Esophagus muscularis mucosa (tissue), 4 donors: Measurements from ENCODE around the gene ZNF777. TPM values are rescaled to one million over a fixed set of nuclear protein-coding genes. Genes with fewer than 3 reads are reported as not detected.
"Not testable (repeated sequence)": the region's sequence is repeated elsewhere in the genome, so short reads cannot be mapped to it uniquely, and the experiment has no call there.

Source experiments
- DNase-seq: peaks from one replicate; pipeline ENCODE4 v3.0.0-alpha.2; 2017; ENCODE audit errors: extremely low spot score
- H3K27ac ChIP-seq, 4 donors: fragments of 200-600 bp; sonication (generic); replicated peaks in 1 of 4; 1 replicate in 3 of 4; 2 replicates in 1 of 4; pipeline ENCODE4 v1.5.1; 2016 to 2019; ENCODE audit warnings: mild to moderate bottlenecking in 1 of 4
- H3K27me3 ChIP-seq, 4 donors: fragments of 200-600 bp; sonication (generic); one replicate each; pipeline versions ENCODE4 v1.5.1 to v1.6.0; 2016 to 2019
- H3K36me3 ChIP-seq, 4 donors: fragments of 200-600 bp; sonication (generic); one replicate each; pipeline ENCODE4 v1.5.1; 2016 to 2019
- H3K4me1 ChIP-seq, 4 donors: fragments of 200-600 bp; sonication (generic); one replicate each; pipeline ENCODE4 v1.5.1; 2016 to 2019
- H3K4me3 ChIP-seq, 4 donors: fragments of 200-600 bp; sonication (generic); 1 replicate in 2 of 4; 2 replicates in 2 of 4; pipeline ENCODE4 v1.5.1; 2016 to 2019; ENCODE audit warnings: mild to moderate bottlenecking in 4 of 4, moderate library complexity in 1 of 4
- H3K9me3 ChIP-seq, 4 donors: fragments of 200-600 bp; sonication (generic); 1 replicate in 3 of 4; 2 replicates in 1 of 4; pipeline ENCODE4 v1.5.1; 2016 to 2019
- EP300 ChIP-seq: sonication (generic); formaldehyde crosslinking; IDR thresholded peaks from one replicate; pipeline ENCODE4 v1.6.1; 2017; ENCODE audit warnings: antibody characterized with exemption
- POLR2A ChIP-seq: fragments of 450-650 bp; IDR thresholded peaks from one replicate; pipeline ENCODE4 v1.6.1; 2017; ENCODE audit warnings: antibody characterized with exemption, moderate library complexity, mild to moderate bottlenecking, low read depth
- POLR2AphosphoS5 ChIP-seq, 2 donors: sonication (generic); formaldehyde crosslinking; IDR thresholded peaks; one replicate each; pipeline ENCODE4 v1.6.1; 2017; ENCODE audit warnings: antibody characterized with exemption in 2 of 2
- WGBS: methylation state at CpG from one replicate; pipeline ENCODE4 v1.1.5; 2018; 5-methylcytosine and 5-hydroxymethylcytosine counted together
- intact Hi-C: fragments of 100-400 bp; cut with DNase I; formaldehyde crosslinking; loops from one replicate; pipeline ENCODE4 v1.15.1; 2023
- total RNA-seq, 4 donors: library from RNA; depleted of rRNA; stranded (reverse); fragments of >200 nt; gene quantifications; one replicate each; pipeline versions ENCODE4 v1.1.0 to v1.2.1, GENCODE V29; 2016
- TF ChIP-seq, protein P1 (sequence below), 3 experiments: fragments of 200-600 bp in 2 of 3; fragments of 450-650 bp in 1 of 3; sonication (generic) in 2 of 3; IDR thresholded peaks; one replicate each; pipeline ENCODE4 v1.5.1; 2017 to 2019; ENCODE audit warnings: antibody characterized with exemption in 3 of 3, mild to moderate bottlenecking in 2 of 3, moderate library complexity in 1 of 3

The ZNF777 gene
- total RNA-seq, 4 donors from 2014 or later: 6.6 to 17.4 (median 13.7) TPM

DNA sequence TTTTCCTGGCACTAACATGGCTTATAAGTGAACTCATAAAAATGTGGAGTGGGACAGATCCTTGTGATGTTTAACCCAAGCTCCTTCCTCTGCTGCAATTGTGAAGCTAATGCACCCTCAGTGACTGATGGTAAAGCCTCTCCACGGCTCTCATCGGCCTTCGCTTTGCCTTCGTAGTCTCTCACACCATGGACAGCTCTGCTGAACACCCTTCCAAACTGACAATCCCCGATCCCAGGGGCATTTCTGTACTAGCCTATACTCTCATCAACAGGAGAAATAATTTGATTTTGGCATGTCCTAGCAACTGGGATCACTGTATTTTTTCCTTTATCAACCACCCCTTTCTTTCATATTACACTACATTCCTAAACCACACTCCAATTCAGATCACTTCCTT is 6.1 kb downstream of the ZNF777 start:
- Histone ChIP-seq H3K36me3 (peaks cover 45 to 72% (median 61%) of the 10 kb centered on the region in 4 donors), H3K9me3 (no peaks in the 10 kb centered on the region), H3K4me3 (no peak overlapping the region), H3K27ac (no peak overlapping the region), H3K27me3 (no peaks in the 10 kb centered on the region), H3K4me1 (peaks cover 17 to 29% (median 21%) of the 10 kb centered on the region in 4 donors)
- TF ChIP-seq POLR2AphosphoS5 (IDR thresholded peaks at IDR 0.05) (no peak), POLR2A (no peak), EP300 (no peak)
- TF ChIP-seq, protein P1, sequence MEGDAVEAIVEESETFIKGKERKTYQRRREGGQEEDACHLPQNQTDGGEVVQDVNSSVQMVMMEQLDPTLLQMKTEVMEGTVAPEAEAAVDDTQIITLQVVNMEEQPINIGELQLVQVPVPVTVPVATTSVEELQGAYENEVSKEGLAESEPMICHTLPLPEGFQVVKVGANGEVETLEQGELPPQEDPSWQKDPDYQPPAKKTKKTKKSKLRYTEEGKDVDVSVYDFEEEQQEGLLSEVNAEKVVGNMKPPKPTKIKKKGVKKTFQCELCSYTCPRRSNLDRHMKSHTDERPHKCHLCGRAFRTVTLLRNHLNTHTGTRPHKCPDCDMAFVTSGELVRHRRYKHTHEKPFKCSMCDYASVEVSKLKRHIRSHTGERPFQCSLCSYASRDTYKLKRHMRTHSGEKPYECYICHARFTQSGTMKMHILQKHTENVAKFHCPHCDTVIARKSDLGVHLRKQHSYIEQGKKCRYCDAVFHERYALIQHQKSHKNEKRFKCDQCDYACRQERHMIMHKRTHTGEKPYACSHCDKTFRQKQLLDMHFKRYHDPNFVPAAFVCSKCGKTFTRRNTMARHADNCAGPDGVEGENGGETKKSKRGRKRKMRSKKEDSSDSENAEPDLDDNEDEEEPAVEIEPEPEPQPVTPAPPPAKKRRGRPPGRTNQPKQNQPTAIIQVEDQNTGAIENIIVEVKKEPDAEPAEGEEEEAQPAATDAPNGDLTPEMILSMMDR (IDR thresholded peaks at IDR 0.05): no peak
- peak; percentile 8 for DNase-seq
- 91% methylated on average over 5 of the region's 5 CpGs for WGBS
- intact Hi-C loops: loop anchor here (5.0 to 10.0 kb wide), 2 partner anchors 32 to 210 kb away; no protein-coding TSS in a partner anchor

DNA sequence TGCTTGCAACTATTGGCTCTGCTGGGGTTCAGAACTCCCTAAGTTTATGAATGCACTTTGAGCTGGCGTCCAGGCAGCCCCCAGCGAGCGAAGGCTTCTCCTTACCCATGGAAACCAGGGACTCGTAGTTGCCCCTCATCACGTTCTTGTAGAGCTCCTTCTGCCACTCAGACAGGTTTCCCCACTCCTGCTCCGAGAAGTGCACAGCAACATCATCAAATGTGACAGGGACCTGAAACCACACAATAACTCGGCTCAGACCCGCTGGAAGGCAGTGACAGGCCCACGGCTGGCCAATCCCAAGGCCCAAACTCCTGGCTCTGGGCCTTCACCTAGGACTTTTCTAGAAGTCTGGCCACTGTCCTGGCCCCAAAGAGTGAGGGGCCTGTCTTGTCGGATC is 6.9 kb downstream of the ZNF777 start:
- no peak overlapping the region for H3K4me3 ChIP-seq
- peaks cover 11 to 21% (median 15%) of the 10 kb centered on the region in 4 donors for H3K4me1 ChIP-seq
- intact Hi-C loops: loop anchor here (10.0 kb wide), 1 partner anchor 209 kb away; no protein-coding TSS in a partner anchor
- WGBS: 86% methylated on average over 10 of the region's 10 CpGs
- H3K36me3 ChIP-seq: peaks cover 45 to 79% (median 68%) of the 10 kb centered on the region in 4 donors
- TF ChIP-seq EP300 (no peak), POLR2AphosphoS5 (IDR thresholded peaks at IDR 0.05) (no peak), POLR2A (no peak)
- TF ChIP-seq, protein P1 (IDR thresholded peaks at IDR 0.05): no peak
- H3K9me3 ChIP-seq: no peaks in the 10 kb centered on the region
- H3K27me3 ChIP-seq: no peaks in the 10 kb centered on the region
- no peak overlapping the region for H3K27ac ChIP-seq
- DNase-seq: peak; percentile 53

DNA sequence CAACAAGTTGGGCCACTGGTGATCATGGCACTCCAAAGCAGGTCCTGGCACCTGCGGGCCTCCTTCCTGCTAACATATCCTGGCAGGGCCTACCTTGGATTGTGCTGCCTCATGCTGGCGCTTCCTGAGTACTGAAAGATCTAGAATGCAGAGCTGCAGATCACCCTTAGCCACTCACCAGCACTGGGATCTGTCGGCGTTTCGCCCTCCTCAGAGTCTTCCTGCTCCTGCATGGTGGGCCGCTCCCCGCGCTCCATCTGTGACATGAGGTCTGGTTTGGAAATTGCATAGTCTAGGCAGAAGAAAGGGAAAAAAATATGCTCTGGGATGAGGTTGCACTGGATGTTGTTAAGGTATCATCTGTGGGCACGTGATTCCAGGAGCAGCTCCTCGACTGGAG is 10.0 kb downstream of the ZNF777 start:
- 95% methylated on average over 8 of the region's 10 CpGs for WGBS
- intact Hi-C loops: loop anchor here (10.0 kb wide), 1 partner anchor 206 kb away; no protein-coding TSS in a partner anchor
- Histone ChIP-seq H3K36me3 (peaks cover 52 to 99% (median 88%) of the 10 kb centered on the region in 4 donors), H3K9me3 (no peaks in the 10 kb centered on the region), H3K4me3 (no peak overlapping the region), H3K4me1 (no peaks in the 10 kb centered on the region), H3K27me3 (no peaks in the 10 kb centered on the region), H3K27ac (no peak overlapping the region)
- TF ChIP-seq EP300 (no peak), POLR2AphosphoS5 (IDR thresholded peaks at IDR 0.05) (no peak), POLR2A (no peak)
- TF ChIP-seq, protein P1 (IDR thresholded peaks at IDR 0.05): no peak
- DNase-seq: peak; percentile 19

DNA sequence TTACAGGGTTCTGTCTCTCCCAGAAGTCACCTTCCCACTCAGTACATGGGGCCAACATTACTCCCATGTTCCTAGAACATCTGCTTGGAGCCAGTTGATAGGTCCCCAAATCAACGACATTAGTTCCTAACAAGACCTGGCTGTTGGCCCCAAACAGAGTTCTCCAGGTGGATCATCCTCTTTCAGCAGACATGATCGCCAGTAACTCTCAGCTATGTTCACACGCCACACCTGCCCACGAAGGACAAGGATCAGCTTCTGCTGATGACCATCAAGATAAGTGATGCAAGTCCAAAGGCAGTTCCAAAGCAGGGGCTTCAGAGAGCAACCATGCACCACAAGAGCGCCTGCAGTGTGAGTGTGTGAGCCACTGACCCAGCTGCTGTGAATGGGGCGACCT is 11.0 kb downstream of the ZNF777 start:
- intact Hi-C loops: loop anchor here (10.0 kb wide), 1 partner anchor 205 kb away; no protein-coding TSS in a partner anchor
- DNase-seq: peak; percentile 42
- Histone ChIP-seq H3K36me3 (peaks cover 46 to 99% (median 86%) of the 10 kb centered on the region in 4 donors), H3K4me3 (no peak overlapping the region), H3K27ac (no peak overlapping the region), H3K9me3 (no peaks in the 10 kb centered on the region), H3K4me1 (no peaks in the 10 kb centered on the region), H3K27me3 (no peaks in the 10 kb centered on the region)
- WGBS: 96% methylated on average over 6 of the region's 6 CpGs
- TF ChIP-seq EP300 (no peak), POLR2A (no peak), POLR2AphosphoS5 (IDR thresholded peaks at IDR 0.05) (no peak)
- TF ChIP-seq, protein P1 (IDR thresholded peaks at IDR 0.05): no peak

DNA sequence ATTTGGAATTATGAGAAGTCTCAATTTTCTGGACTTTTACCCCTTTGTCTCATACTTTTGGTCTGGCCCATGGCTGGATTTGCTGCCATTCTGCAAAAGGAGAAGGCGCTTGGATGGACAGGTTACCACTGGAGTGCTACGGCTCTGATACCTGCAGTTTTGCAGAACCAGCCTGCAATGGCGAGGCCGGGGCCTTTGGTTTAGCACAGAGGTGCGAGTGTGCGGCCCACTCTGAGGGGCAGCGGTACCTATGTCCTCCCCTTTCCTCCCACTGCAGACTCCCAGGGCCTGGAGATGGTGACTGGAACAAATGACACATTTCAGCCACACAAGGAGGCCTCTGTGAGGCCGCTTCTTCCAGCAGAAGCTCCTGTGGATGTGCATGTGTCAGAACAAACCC is 11.9 kb downstream of the ZNF777 start:
- TF ChIP-seq, protein P1 (IDR thresholded peaks at IDR 0.05): no peak
- no peak for TF ChIP-seq EP300
- TF ChIP-seq POLR2AphosphoS5 (IDR thresholded peaks at IDR 0.05): no peak
- TF ChIP-seq POLR2A: no peak
- peaks cover 36 to 99% (median 80%) of the 10 kb centered on the region in 4 donors for H3K36me3 ChIP-seq

DNA sequence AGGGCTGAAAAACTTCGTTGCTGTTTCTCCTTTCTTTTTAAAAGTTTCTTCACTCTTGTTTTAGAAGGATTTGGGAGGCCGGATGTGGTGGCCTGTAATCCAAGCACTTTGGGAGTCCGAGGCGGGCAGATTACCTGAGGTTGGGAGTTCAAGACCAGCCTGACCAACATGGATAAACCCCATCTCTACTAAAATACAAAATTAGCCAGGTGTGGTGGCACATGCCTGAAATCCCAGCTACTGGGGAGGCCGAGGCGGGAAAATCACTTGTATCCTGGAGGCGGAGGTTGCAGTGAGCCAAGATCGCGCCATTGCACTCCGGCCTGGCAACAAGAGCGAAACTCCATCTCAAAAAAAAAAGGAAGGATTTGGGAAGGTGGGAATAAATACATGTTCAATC is 14.8 kb downstream of the ZNF777 start:
- H3K4me3 ChIP-seq, intact Hi-C loops, H3K4me1 ChIP-seq, DNase-seq, H3K27me3 ChIP-seq, H3K9me3 ChIP-seq, H3K27ac ChIP-seq: not testable (repeated sequence)
- peaks cover 21 to 77% (median 66%) of the 10 kb centered on the region in 4 donors for H3K36me3 ChIP-seq
- 97% methylated on average over 11 of the region's 11 CpGs for WGBS

More for the DNA sequence above, 11.9 kb downstream of the ZNF777 start:
- no peak overlapping the region for H3K27ac ChIP-seq
- no peak overlapping the region for H3K4me3 ChIP-seq
- WGBS: 85% methylated on average over 8 of the region's 8 CpGs
- no peaks in the 10 kb centered on the region for H3K4me1 ChIP-seq
- intact Hi-C loops: no loop called here
- DNase-seq: peak; percentile 17
- H3K27me3 ChIP-seq: no peaks in the 10 kb centered on the region
- H3K9me3 ChIP-seq: no peaks in the 10 kb centered on the region
